WI38 (cell line): Measurements from ENCODE around the gene MYD88.

Source experiments
- H3K4me3 ChIP-seq: 2 replicates; pipeline ENCODE4 v1.5.1; 2011; ENCODE audit warnings: low read depth, mild to moderate bottlenecking, control low read depth, low read length
- TF ChIP-seq, protein P1 (sequence below): IDR thresholded peaks from 2 replicates; pipeline ENCODE4 v1.5.1; 2012; ENCODE audit warnings: low read depth, mild to moderate bottlenecking, control low read depth, low read length

Gene MYD88

GRCh38 chr3:38118421-38119247 lies 19.8 kb upstream of the MYD88 start:
- H3K4me3 ChIP-seq = no peak overlapping the region
- TF ChIP-seq, protein P1, sequence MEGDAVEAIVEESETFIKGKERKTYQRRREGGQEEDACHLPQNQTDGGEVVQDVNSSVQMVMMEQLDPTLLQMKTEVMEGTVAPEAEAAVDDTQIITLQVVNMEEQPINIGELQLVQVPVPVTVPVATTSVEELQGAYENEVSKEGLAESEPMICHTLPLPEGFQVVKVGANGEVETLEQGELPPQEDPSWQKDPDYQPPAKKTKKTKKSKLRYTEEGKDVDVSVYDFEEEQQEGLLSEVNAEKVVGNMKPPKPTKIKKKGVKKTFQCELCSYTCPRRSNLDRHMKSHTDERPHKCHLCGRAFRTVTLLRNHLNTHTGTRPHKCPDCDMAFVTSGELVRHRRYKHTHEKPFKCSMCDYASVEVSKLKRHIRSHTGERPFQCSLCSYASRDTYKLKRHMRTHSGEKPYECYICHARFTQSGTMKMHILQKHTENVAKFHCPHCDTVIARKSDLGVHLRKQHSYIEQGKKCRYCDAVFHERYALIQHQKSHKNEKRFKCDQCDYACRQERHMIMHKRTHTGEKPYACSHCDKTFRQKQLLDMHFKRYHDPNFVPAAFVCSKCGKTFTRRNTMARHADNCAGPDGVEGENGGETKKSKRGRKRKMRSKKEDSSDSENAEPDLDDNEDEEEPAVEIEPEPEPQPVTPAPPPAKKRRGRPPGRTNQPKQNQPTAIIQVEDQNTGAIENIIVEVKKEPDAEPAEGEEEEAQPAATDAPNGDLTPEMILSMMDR = no peak

DNA sequence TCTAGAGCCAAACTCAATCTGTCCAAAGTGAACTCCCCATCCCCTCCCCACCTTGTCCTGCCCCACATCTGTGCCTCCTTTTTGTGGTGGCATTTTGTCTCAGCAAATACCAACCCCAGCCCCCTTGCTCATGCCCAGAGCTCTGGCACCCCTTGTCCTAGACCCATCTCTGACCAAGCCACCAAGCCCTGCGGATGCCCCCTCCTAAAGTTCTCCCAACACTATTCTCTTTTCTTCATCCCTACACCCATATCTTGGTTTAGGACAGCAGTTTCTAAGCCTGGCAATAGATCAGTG lies 19.3 kb upstream of the MYD88 start:
- TF ChIP-seq, protein P1 = no peak
- H3K4me3 ChIP-seq = no peak overlapping the region

GRCh38 chr3:38119821-38120692 lies 18.4 kb upstream of the MYD88 start:
- TF ChIP-seq, protein P1 = no peak
- no peak overlapping the region for H3K4me3 ChIP-seq

DNA sequence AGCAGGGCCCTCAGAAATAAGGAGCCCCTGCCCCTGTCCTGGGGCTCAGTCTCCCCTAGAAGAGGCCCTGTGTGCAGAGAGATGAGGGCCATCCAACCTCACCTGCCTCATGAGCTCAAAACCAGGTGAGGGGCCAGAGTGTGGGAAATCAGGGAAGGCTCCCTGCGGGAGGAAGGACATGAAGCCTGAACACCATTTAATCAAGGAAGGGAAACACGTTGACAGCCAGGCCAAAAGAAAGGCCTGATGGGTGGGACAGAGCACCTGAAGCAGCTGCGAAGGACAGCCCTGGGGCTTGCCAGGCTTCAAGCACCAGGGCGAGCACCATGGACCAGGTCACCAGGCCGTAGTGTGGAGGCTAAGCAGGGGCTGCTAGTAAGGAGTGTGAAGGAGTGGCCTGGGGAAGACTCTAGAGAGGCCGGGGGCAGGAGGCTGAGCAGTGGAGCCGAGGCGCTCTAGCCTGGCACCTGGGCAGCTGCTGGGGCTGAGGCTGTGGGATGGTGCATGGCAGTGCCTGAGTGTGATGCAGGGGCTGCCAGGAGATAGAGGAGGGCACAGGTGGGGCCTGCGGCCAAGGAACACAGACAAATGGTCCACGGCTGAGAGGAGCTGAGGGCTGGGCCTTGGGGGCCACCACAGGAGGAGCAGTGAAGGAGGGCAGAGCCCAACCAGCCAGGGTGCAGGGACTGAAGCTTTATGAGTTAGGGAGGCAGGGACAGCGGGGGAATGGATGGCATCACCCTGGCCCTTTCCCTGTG lies 17.6 kb upstream of the MYD88 start:
- TF ChIP-seq, protein P1 = no peak
- no peak overlapping the region for H3K4me3 ChIP-seq

- no peak overlapping the region for H3K4me3 ChIP-seq
- TF ChIP-seq, protein P1 = no peak
These were observed 17.0 kb upstream of the MYD88 start for GRCh38 chr3:38121451-38121831.

DNA sequence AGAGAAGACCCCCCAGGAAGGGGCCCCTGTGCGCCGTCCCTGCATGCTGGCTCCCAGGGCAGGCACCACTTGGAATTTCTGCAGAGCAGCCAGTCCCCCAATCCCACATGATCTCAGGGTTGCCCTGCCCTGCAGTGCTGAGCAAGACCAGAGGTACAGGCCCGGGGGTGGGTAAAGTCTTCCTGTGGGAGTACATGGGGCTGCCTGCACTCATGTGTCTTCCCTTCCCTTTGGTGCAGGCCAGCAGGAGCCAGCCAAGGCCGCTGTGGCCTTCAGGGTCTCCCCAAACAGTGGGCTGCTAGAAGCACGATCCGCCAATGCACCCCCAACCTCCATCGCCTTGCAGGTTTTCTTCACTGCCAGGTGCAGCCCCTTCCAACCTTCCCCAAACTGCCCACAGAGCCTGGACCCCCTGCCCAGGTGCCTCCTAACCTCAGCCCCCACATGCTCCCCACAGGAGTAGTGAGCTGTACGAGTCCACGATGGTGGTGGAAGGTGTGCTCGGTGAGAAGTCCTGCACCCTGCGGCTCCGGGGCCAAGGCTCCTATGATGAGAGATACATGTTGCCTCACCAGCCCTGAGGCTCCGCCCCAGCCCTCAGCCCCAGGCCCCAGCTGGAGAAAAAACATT lies 16.5 kb upstream of the MYD88 start:
- TF ChIP-seq, protein P1 = no peak
- no peak overlapping the region for H3K4me3 ChIP-seq
